Suprapubic skin (tissue), 4 donors: Measurements from ENCODE around the gene SLC8A1.

Source experiments
- POLR2A ChIP-seq, 2 donors: fragments of 450-650 bp; IDR thresholded peaks; one replicate each; pipeline ENCODE4 v1.6.1; 2017; ENCODE audit warnings: antibody characterized with exemption in 2 of 2, mild to moderate bottlenecking in 2 of 2, moderate library complexity in 2 of 2
- POLR2AphosphoS5 ChIP-seq, 3 donors: sonication (generic); formaldehyde crosslinking; IDR thresholded peaks; one replicate each; pipeline ENCODE4 v1.6.1; 2017; ENCODE audit warnings: antibody characterized with exemption in 3 of 3
- TF ChIP-seq, protein P1 (sequence below), 2 donors: fragments of 200-600 bp in 1 of 2; fragments of 450-650 bp in 1 of 2; sonication (generic) in 1 of 2; IDR thresholded peaks; one replicate each; pipeline ENCODE4 v1.5.1; 2016 to 2019; ENCODE audit warnings: antibody characterized with exemption in 2 of 2, mild to moderate bottlenecking in 1 of 2, moderate library complexity in 1 of 2

DNA sequence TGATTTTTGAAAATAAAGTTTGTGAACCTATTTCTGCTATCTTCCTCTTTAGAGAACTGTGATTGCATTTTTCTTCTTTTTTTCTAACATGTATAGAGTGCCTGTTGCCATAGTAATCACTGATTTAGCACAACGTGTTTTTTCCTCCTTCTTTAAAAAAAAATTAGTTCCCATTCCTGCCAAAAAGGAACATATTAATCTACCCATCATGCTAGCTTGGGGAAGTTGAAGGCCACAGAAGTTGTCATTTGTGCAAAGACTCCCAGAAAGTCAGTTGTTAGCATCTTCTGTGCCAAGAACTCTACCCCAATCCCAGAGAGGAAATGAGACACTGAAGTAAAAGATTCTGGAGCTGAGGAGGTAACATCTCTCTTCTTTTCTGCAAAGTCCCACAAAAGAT is 57.3 kb downstream of the SLC8A1 start:
- TF ChIP-seq, protein P1, sequence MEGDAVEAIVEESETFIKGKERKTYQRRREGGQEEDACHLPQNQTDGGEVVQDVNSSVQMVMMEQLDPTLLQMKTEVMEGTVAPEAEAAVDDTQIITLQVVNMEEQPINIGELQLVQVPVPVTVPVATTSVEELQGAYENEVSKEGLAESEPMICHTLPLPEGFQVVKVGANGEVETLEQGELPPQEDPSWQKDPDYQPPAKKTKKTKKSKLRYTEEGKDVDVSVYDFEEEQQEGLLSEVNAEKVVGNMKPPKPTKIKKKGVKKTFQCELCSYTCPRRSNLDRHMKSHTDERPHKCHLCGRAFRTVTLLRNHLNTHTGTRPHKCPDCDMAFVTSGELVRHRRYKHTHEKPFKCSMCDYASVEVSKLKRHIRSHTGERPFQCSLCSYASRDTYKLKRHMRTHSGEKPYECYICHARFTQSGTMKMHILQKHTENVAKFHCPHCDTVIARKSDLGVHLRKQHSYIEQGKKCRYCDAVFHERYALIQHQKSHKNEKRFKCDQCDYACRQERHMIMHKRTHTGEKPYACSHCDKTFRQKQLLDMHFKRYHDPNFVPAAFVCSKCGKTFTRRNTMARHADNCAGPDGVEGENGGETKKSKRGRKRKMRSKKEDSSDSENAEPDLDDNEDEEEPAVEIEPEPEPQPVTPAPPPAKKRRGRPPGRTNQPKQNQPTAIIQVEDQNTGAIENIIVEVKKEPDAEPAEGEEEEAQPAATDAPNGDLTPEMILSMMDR (IDR thresholded peaks at IDR 0.05), result no peak
- TF ChIP-seq POLR2AphosphoS5 (IDR thresholded peaks at IDR 0.05) (no peak), POLR2A (IDR thresholded peaks at IDR 0.05) (no peak)
